ENCODE data around the gene PML.

PML gene

DNA sequence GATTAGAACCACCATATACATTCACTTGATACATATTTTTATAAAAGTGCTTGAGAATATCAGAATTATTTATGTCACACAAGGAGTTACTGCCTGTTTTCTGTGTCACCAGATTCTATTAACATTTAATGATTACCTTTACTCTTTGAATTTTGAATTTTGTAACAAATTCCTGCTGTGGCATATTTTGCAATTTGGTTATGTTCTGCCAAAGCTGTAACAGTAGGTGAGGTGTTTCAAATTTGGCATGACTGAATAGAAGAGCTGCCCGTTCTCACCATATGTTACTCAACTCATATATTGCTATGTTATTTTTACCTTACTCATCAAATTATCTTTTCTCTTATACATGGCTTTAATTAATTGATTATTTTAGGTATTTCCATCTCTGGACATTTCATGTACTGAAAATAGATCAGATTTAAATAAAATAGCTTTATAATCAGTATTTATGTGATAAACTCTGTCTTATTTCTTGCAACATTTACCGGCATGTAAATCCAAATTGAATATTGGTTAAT lies 18.9 kb downstream of the PML start:
- no peak for DNase-seq

DNA sequence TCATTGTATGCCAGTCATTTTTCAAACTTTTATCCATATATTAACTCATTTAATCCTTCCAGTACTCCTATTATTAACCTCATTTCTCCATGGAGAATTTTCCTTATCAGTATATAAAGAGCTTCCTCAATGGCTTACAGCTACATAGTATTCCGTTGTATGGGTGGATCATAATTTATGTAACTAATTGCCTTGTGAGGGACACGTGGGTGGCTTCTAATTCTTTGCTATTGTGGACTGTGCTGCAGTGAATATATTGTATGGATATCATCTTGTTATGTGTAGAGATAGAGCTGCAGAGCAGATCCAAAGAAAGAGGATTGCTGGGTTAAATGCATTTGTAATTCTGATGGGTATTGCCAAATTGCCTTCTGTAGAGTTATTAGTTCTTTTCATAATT lies 25.2 kb downstream of the PML start:
- DNase-seq, result no peak

DNA sequence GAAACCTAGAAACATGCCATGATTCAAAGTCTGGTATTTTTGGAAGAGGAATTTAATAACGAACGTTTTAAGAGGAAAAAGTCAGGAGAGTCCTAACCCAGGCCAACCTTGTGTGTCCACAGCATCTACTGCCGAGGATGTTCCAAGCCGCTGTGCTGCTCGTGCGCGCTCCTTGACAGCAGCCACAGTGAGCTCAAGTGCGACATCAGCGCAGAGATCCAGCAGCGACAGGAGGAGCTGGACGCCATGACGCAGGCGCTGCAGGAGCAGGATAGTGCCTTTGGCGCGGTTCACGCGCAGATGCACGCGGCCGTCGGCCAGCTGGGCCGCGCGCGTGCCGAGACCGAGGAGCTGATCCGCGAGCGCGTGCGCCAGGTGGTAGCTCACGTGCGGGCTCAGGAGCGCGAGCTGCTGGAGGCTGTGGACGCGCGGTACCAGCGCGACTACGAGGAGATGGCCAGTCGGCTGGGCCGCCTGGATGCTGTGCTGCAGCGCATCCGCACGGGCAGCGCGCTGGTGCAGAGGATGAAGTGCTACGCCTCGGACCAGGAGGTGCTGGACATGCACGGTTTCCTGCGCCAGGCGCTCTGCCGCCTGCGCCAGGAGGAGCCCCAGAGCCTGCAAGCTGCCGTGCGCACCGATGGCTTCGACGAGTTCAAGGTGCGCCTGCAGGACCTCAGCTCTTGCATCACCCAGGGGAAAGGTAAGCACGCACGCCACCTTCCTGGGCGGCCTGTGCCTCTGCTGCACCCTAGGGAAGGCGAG lies 28.4 kb downstream of the PML start:
- DNase-seq, result no peak

DNA sequence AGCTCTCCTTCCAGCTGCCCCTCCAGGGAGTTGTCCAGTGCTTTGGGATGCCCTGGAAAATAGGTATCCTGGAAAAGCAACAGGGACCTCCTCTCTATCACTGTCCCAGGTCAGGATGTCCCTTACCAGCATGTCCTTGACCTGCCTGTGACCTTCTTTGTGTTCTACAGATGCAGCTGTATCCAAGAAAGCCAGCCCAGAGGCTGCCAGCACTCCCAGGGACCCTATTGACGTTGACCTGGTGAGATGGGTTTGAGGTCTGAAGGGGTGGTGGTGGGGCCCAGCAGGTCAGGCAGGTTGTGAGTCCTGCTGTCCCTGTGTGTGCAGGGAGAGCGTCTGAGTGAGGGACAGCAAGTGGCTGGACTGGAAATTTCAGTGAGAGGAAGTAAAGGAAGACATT lies 30.2 kb downstream of the PML start:
- no peak for DNase-seq

DNA sequence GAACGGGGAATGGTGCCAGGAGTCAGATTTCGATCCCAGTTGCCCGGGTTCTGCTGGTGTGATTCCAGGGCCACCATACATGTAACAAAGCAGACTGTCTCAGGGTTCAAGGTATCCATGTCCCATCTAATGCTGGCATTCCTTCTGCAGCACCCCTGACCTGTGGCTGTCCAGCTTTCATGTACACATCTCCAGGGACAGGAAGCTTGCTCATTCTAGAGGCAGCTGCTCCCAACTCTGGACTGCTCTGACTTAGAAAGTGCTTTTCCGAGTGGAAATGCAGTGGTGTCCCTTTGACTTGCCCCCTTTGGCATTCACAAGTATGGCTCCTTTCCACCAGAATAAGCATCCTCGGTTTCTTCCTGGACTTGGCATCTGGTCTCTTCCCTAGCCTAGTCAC lies 30.9 kb downstream of the PML start:
- no peak for DNase-seq

DNA sequence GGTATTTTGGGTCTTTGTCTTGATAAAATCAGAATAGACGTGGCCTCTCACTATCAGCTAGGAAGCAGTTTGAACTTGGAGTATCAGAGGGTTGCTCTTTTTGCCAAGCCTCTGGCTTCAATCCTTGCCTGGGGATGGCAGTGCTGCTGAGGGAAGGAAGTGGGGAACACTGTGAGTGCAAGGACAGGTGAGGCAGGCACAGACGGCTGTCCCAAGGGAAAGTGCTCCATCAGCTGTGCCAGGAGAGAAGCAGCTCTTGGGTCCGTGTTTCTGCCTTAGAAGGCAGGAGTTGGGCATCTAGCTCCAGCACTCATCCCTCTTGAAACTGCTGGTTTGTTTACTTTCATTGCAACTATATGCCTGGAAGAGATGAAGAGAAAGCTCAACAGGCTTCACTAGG lies 33.2 kb downstream of the PML start:
- no peak for DNase-seq

DNA sequence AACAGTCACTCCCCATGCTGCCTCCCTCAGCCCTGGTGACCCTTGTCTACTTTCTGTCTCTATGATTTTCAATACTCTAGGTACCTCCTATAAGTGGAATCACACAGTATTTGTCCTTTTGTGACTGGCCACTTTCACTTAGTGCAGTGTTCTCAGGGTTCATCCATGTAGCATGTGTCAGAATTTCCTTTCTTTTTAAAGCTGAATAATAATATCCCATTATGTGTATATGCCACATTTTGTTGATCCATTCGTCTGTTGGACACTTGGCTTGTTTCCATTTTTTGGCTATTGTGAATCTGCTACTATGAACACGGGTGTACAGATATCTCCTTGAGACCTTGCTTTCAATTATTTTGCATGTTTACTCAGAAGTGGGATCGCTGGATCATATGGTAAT lies 34.1 kb downstream of the PML start:
- no peak for DNase-seq

DNA sequence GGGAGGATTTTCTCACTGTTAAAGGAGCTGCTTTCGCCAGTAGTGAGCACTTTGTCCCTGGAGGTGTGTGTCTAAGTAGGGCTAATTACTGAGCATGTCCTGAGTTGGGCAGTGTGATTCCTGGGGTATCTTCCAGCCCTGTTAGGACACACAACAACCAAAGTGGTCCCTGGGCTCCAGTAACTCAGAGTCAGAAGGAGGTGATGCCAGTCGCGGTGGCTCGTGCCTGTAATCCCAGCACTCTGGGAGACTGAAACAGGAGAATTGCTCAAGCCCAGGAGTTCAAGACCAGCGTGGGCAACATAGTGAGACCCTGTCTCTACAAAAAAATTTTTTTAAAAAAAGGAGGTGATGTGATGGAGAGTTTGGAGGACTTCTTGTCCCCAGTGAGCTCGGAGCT lies 37.5 kb downstream of the PML start:
- no peak for DNase-seq

DNA sequence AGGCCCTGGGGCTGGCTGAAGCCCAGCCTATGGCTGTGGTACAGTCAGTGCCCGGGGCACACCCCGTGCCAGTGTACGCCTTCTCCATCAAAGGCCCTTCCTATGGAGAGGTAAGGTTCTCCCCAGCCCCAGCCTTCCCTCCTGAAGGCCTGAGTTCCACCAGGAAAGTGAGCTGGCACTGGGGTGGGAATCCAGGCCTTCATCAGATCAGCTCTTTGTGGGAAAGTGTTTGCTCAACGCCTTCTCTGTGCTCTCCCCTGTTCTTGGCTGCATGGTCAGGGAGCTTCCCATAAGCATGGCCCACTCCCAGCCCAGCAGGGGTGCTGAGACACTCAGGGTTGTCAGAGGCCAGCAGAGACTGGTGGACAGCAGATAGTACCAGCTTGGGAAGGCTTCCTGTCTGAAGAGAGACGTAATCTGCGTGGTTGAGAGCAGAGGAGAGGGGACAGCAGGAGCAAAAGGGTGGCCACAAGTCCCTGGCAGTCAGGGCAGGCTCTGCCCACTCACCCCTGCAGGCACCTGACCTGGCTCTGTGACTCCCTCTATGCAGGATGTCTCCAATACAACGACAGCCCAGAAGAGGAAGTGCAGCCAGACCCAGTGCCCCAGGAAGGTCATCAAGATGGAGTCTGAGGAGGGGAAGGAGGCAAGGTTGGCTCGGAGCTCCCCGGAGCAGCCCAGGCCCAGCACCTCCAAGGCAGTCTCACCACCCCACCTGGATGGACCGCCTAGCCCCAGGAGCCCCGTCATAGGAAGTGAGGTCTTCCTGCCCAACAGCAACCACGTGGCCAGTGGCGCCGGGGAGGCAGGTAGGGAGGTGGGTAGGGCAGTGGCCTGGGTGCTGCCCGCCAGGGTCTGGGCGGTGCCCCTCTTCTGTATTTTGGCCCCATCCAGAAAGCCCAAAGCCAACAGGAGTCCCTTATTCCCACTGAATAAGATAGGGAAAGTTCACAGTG lies 38.4 kb downstream of the PML start:
- DNase-seq, result no peak

DNA sequence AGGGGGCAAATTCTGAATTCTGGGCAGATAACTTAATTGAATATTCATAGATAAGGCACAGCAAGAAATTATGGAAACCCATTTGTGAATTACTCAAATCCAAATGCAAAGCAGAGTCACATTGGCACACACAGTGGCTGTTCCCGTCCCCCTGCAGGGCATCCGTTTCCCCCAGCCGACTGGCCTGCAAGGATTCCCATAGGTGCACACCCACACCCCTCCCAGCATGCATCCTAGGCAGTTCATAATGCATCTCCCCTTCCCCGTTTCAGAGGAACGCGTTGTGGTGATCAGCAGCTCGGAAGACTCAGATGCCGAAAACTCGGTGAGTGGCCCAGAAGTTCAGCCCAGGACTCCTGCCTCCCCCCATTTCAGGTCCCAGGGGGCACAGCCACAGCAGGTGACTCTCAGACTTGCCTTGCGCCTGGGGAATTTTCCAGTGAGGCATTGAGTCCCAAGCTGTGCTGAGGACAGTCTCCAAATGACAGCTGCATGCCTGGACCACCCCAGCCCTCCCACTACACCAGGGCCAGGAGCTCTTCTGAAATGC lies 39.8 kb downstream of the PML start:
- DNase-seq, result no peak

DNA sequence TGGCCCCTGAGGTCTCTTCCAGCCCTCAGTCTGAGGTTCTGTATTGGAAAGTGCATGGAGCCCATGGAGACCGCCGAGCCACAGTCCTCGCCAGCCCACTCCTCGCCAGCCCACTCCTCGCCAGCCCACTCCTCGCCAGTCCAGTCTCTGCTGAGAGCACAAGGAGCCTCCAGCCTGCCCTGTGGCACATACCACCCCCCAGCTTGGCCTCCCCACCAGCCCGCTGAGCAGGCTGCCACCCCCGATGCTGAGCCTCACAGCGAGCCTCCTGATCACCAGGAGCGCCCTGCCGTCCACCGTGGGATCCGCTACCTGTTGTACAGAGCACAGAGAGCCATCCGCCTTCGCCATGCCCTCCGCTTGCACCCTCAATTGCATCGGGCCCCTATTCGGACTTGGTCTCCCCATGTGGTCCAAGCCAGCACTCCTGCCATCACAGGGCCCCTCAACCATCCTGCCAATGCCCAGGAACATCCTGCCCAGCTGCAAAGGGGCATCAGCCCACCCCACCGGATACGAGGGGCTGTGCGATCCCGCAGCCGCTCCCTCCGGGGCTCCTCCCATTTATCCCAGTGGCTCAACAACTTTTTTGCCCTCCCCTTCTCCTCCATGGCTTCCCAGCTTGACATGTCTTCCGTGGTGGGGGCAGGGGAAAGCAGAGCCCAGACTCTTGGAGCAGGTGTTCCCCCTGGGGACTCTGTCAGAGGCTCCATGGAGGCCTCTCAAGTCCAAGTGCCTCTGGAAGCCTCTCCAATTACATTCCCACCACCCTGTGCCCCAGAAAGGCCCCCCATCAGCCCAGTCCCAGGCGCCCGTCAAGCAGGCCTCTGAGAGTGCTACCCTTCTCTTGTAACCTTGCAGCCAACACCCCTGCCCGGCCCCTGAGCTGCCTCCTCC lies 40.9 kb downstream of the PML start:
- no peak for DNase-seq

DNA sequence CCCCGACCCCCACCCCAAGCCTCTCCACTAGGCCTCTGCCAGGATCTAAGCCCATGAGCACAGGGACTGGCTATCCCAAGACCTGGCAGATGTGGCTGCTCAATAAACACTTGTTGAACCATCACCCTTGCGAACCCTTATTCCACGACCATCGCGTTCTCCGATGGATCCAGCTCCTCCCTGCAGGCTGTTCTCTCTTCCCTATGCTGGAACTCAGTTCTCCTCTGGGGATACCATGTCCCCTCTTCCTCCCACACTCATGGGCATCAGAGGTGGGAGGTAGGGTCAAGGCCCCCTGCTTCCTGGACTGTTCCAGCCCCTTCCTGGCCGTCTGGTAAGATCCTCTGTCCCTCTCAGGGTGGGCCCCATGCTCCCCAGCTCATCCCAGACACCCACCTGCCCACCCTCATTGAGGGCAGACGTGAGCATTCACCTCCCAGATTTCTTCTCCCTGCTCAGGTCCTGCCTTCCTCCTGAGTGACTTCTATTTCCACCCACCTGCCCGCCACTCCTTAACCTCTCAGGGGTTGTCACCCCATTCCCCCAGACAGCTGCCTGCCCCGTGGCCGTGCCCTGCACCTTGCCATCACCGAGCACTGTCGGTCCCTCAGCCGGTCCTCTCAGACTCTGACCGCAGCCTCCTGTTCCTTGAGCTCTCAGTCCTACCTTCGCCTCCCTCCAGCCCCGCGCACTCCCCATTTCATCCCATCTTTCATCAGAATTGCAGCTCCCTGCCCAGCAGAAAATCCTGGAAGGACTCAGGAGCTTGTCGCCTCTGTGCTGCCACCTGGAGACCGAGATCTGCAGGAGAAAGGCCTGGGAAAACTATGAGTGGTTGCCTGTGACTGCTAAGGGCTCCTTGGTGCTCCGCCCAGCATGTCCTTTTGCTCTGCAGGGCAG lies 42.0 kb downstream of the PML start:
- DNase-seq, result no peak

DNA sequence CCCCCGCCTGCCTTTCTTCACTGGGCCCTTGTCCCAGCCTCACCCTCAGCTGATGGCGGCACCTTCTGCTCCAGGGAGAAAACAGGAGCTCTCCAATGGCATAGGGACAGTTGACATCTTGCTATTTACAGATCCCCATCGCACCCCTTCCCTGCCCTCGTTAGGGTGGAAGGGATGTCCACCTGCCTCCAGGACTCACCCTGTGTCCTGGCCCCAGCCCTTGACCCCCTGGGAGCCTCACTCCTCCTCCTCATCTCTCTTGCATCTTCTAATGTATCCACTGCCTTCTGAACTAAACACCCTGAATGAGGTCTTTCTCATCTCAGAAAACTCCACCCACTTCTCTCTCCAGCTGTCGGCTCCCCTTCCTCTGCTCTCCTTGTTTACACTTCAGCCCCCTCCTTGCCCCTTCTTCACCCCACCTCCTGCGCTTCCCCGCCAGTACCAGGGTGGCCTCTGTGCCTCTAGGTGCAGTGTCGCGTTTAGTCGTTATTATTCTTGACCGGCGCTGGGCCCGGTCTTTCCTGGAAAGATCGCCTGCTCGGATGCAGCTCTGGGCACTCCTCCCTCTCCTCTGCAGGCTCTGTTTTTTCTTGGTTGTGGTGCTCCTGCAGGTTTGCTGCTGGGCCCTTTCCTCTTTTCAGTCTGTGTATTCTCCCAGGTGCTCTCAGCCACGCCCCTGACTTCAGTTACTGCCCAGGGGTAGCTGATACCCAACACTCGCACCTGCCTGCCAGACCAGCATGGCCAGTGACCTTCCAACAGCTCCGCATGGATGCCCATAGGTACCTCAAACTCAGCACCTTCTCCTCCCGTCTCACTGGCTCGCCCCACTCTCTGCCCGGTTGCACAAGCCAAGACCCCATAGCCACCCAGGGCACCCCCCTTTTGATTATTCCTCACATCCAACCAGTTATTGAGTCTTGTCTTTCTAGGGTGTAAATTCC lies 42.9 kb downstream of the PML start:
- no peak for DNase-seq

DNA sequence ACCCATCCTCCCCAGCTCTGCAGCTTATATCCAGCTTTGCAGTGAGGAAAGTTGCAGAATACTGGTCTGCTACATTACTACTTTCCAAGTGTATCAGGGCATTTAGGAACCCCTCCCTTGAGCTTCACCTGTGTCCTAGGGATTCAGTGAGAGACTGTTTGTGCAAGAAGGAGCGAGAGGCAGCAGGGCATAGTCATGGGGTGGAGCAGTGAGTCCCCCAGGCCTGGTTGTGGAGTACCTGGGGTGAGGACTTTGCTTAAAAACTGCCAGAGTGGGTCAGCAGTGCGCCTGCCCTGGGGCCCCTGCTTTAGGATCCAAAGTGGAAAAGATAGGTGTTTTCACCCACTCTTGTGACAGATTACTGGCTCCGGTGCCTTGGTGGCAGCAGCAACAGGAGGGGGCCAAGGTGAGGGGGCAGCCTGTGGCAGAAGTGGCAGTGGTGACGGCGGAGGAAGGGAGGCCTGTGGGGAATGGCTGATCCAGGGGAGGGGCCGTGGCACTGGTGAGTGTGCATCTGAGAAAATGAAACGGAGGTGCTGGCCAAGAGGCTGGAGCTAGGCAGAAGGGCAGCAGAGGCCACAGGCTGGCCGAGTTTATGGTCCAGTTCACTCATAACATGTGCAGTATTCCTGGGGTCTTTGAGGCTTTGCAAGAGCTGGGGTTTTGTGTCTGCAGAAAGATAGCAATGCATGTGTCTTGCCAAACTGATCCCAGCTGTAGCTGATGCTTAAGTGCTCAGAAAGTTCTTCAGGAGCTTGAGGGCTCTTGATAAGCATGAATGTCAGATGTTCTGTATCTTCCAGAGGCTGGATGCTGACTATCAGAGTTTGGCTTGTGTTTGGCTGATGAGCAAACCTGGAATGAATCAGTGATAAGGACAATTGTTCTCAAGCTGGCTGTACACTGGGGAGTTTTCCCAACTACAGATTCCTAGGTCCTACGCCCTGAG lies 44.5 kb downstream of the PML start:
- no peak for DNase-seq

DNA sequence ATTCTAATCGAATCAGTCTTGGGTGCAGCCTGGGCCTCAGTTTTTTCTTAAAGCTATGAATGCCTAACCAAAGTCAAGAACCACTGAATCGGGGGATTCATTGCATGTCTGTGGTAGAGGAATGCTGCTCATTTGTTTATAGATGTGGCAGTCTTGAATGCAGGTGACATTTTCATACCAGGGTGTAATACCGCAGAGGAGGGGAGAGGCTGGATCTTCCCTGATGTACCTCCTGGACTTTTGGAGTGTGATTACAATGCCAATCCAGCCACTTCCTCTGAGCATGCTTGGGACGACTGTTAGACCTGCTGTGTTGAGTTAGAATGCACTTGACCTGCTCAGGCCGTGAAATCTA lies 45.1 kb downstream of the PML start:
- DNase-seq, result no peak

DNA sequence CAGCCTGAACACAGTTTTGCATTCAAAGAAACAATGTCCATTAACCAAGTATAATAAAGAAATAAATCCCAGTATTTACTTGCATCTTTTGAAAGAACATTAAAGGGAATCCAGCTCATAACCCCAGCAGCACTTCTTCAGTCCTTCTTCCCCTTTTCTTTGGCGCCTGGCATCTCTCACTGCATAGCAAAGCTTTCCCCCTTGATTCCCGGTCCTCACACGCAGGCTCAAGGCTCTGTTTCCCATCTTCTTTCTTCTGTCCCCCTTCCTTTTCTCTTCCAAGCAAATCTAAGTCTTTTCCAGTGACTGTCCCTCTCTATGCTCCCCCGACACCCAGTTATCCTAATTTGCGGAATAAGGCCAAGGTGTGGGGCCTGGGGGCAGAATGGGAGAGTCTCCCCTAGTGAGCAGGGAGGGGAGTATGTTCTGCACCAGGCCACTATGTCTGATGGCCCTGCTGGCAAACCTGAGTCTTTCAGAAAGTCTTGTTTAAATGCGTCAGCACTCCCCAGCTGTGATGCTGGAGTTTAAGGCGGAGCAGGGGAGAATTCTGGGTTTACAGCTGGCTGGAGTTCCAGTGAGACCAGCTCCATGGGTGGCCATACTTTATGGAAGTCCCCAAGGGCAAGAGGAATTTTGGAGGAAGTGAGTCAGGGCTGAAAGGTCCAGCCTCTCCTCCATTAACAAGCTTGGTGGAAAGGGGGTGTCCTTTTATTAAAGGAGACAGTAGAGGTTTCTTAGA lies 45.8 kb downstream of the PML start:
- no peak for DNase-seq

DNA sequence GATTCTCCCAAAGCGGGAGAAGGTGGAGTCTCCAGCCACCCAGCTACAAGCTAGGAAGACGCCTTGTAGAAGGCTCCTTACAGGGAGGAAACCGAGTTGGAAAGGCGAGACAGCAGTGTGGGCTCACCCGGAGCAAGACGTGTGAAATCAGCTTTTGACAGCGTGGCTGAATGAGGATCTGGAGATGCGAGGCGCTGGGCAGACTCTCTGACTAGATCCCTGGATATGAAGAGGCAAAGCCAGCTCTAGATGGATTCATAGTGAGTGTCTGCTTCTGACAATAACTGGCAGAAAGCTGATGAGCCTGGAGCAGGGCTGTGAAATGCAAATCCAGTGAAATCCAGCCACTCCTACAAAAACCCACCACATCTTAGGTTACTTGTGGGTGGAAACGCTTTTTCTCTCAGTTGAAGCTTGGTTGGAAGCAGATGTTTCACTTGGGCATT lies 46.8 kb downstream of the PML start:
- DNase-seq, result no peak

DNA sequence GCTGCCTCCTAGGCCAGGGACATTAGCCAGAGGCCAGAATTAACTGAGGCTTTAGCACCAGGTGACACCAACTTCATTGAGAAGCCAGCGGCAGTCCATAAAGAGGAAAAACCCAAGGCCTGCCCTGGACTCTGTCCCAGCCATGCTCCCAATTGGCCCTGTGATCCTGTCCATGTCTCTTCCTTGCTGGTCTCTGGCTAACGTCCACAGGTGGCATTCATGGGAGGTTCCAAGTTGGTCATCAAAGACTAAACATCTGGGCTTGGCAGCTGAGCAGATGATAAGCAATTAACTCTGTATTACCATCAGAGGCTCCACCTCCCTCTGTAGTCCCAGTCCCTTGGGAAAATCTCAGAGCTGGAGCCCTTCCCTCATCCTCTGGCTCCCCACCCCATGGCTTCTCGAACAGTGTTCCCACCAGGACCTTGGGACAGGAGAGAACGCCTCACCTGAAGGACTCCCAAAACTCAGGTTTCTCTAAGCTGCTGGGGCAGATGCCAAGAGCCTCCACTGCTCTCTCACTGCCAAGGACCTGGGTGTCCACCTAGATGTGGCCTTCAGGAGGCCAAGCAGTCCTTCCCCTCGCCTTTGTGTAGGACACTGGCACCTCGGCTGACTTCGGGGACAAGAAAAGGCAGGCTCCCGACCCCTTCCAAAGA lies 47.4 kb downstream of the PML start:
- DNase-seq, result no peak

All from CD4-positive, alpha-beta T cell treated with Interleukin-4 for 1 hour (primary cell).